PC-3 (cell line): ENCODE measurements around the gene CNIH3.

ENCODE experiments used
- CTCF ChIP-seq: fragments of 300-600 bp; sonication (generic); conservative IDR thresholded peaks from 2 replicates; pipeline ENCODE4 v1.5.1; 2017; ENCODE audit warnings: antibody characterized with exemption, low read depth, mild to moderate bottlenecking, low read length
- EZH2 ChIP-seq: fragments of 300-600 bp; sonication (generic); IDR thresholded peaks from one replicate; pipeline ENCODE4 v1.6.1; 2017; ENCODE audit warnings: antibody characterized with exemption, mild to moderate bottlenecking, low read length; ENCODE audit not compliant: unreplicated experiment
- EZH2phosphoT487 ChIP-seq: fragments of 300-600 bp; sonication (generic); IDR thresholded peaks from 2 replicates; pipeline ENCODE4 v1.6.1; 2018; ENCODE audit warnings: mild to moderate bottlenecking, antibody characterized with exemption, low read length, borderline replicate concordance

DNA sequence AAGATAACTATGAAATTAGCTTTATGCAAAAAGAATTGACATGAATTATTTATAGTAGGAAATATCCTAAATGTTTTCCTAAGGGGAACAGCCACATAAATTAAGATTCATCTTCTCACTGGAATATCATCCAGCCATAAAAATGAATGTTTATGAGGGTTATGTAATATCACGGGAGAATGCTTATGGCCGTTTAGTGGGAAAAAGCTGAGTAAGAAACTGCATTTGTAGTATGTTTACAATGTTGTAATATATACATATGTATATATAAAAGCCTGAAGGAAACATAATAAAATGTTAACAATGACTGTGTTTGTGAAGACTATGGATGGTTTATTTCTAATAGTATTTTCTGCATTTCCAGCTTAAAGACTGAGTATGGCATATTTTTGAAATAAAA is 161.1 kb downstream of the CNIH3 start:
- TF ChIP-seq CTCF (no peak), EZH2 (no peak), EZH2phosphoT487 (no peak)
